Measurements from ENCODE around the gene TRIM67. TPM values are rescaled to one million over a fixed set of nuclear protein-coding genes. Genes with fewer than 3 reads are reported as not detected.

Gene TRIM67
- total RNA-seq, 3 donors from 2014 or later (not counting 1 experiment from before 2014, with no cell fraction given) = not detected

GRCh38 chr1:231235526-231236207 lies 73.8 kb downstream of the TRIM67 start:
- intact Hi-C loops (cut with micrococcal nuclease) = no loop called here
- Histone ChIP-seq H3K27me3 (ENCODE audit: control insufficient read depth, insufficient read depth, low read length) (no peaks in the 10 kb centered on the region), H3K36me3 (ENCODE audit: control insufficient read depth, insufficient read depth, low read length) (peaks cover 31% of the 10 kb centered on the region), H3K9me3 (ENCODE audit: control insufficient read depth, insufficient read depth, low read length) (no peaks in the 10 kb centered on the region), H3K4me3 (ENCODE audit: low read length) (no peak overlapping the region), H3K27ac (ENCODE audit: low read length) (no peak overlapping the region), H3K4me1 (ENCODE audit: control insufficient read depth, insufficient read depth, low read length) (peaks cover 6% of the 10 kb centered on the region)
- no peak for ATAC-seq
- no peak overlapping the region for H3K27ac Mint-ChIP-seq
- DNase-seq = no peak
- no peaks in the 10 kb centered on the region for H3K27me3 Mint-ChIP-seq (ENCODE audit: low read depth in 2 of 2)
- TF ChIP-seq CTCF (IDR thresholded peaks at IDR 0.05) = no peak
- WGBS (ENCODE audit: insufficient coverage) = 98% methylated on average over 3 of the region's 3 CpGs
- no peak overlapping the region for H3K4me3 Mint-ChIP-seq
- peaks cover 9% of the 10 kb centered on the region for H3K36me3 Mint-ChIP-seq
- H3K4me1 Mint-ChIP-seq = peaks cover 54 to 55% of the 10 kb centered on the region in 2 donors
- no peaks in the 10 kb centered on the region for H3K9me3 Mint-ChIP-seq

GRCh38 chr1:231236208-231236591 lies 74.3 kb downstream of the TRIM67 start:
- H3K27ac Mint-ChIP-seq = no peak overlapping the region
- Histone ChIP-seq H3K27ac (ENCODE audit: low read length) (no peak overlapping the region), H3K4me1 (ENCODE audit: control insufficient read depth, insufficient read depth, low read length) (peaks cover 6% of the 10 kb centered on the region), H3K36me3 (ENCODE audit: control insufficient read depth, insufficient read depth, low read length) (peaks cover 27% of the 10 kb centered on the region), H3K27me3 (ENCODE audit: control insufficient read depth, insufficient read depth, low read length) (no peaks in the 10 kb centered on the region), H3K9me3 (ENCODE audit: control insufficient read depth, insufficient read depth, low read length) (no peaks in the 10 kb centered on the region), H3K4me3 (ENCODE audit: low read length) (no peak overlapping the region)
- DNase-seq = no peak
- intact Hi-C loops (cut with micrococcal nuclease) = no loop called here
- no peak for ATAC-seq
- H3K4me3 Mint-ChIP-seq = no peak overlapping the region
- no peaks in the 10 kb centered on the region for H3K27me3 Mint-ChIP-seq (ENCODE audit: low read depth in 2 of 2)
- WGBS (ENCODE audit: insufficient coverage) = 79% methylated on average over 3 of the region's 4 CpGs
- H3K36me3 Mint-ChIP-seq = peaks cover 9% of the 10 kb centered on the region
- TF ChIP-seq CTCF (IDR thresholded peaks at IDR 0.05) = no peak
- peaks cover 55% of the 10 kb centered on the region in 2 donors for H3K4me1 Mint-ChIP-seq
- no peaks in the 10 kb centered on the region for H3K9me3 Mint-ChIP-seq

GRCh38 chr1:231236938-231237337 lies 75.1 kb downstream of the TRIM67 start:
- Mint-ChIP-seq H3K36me3 (peaks cover 9% of the 10 kb centered on the region), H3K4me1 (peaks cover 59% of the 10 kb centered on the region in 2 donors), H3K4me3 (no peak overlapping the region), H3K27ac (no peak overlapping the region), H3K27me3 (ENCODE audit: low read depth in 2 of 2) (no peaks in the 10 kb centered on the region), H3K9me3 (no peaks in the 10 kb centered on the region)
- Histone ChIP-seq H3K27ac (ENCODE audit: low read length) (no peak overlapping the region), H3K4me3 (ENCODE audit: low read length) (no peak overlapping the region), H3K27me3 (ENCODE audit: control insufficient read depth, insufficient read depth, low read length) (no peaks in the 10 kb centered on the region), H3K4me1 (ENCODE audit: control insufficient read depth, insufficient read depth, low read length) (peaks cover 10% of the 10 kb centered on the region), H3K9me3 (ENCODE audit: control insufficient read depth, insufficient read depth, low read length) (no peaks in the 10 kb centered on the region), H3K36me3 (ENCODE audit: control insufficient read depth, insufficient read depth, low read length) (peaks cover 27% of the 10 kb centered on the region)
- no peak for TF ChIP-seq CTCF (IDR thresholded peaks at IDR 0.05)
- intact Hi-C loops (cut with micrococcal nuclease) = no loop called here
- WGBS (ENCODE audit: insufficient coverage) = 97% methylated on average over 8 of the region's 9 CpGs
- ATAC-seq (no peak), DNase-seq (no peak)

- no peak for ATAC-seq
- no peaks in the 10 kb centered on the region for H3K27me3 ChIP-seq (ENCODE audit: control insufficient read depth, insufficient read depth, low read length)
- Mint-ChIP-seq H3K27ac (no peak overlapping the region), H3K4me3 (no peak overlapping the region), H3K9me3 (no peaks in the 10 kb centered on the region), H3K4me1 (peaks cover 62 to 67% of the 10 kb centered on the region in 2 donors), H3K27me3 (ENCODE audit: low read depth in 2 of 2) (no peaks in the 10 kb centered on the region), H3K36me3 (peaks cover 9% of the 10 kb centered on the region)
- H3K4me3 ChIP-seq (ENCODE audit: low read length) = no peak overlapping the region
- H3K4me1 ChIP-seq (ENCODE audit: control insufficient read depth, insufficient read depth, low read length) = peaks cover 17% of the 10 kb centered on the region
- H3K27ac ChIP-seq (ENCODE audit: low read length) = no peak overlapping the region
- WGBS (ENCODE audit: insufficient coverage) = 100% methylated on average over 1 of the region's 1 CpG
- DNase-seq = no peak
- H3K9me3 ChIP-seq (ENCODE audit: control insufficient read depth, insufficient read depth, low read length) = no peaks in the 10 kb centered on the region
- no peak for TF ChIP-seq CTCF (IDR thresholded peaks at IDR 0.05)
- intact Hi-C loops (cut with micrococcal nuclease) = no loop called here
- peaks cover 27% of the 10 kb centered on the region for H3K36me3 ChIP-seq (ENCODE audit: control insufficient read depth, insufficient read depth, low read length)
Measured at GRCh38 chr1:231238298-231238697, 76.4 kb downstream of the TRIM67 start.

All from natural killer cell (primary cell).